ENCODE measurements around the gene FRMPD4. TPM values are rescaled to one million over a fixed set of nuclear protein-coding genes. Genes with fewer than 3 reads are reported as not detected.

Gene FRMPD4
- total and polyA plus RNA-seq, 2 donors (not counting 1 experiment from before 2014, with no cell fraction given) = 0.50 to 1.5 TPM

DNA sequence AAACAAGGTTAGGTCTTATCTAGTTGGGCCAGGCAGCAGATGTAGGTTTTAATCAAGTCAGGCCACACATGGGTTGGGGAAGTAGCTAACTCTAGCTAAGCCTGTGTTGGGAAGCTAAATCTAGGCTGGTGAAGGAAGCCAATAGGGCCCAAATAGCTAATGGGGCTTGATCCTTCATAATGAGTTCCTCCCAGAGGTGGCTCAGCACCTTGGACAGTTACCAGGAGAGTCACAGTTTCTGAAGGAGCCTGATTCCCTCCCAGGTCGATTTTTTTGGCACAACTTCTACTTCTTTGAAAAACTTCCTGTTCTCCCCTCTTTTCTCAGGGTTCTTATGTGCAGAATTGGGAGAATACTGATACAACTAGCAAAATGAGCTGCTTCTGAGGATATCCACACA lies 410.5 kb downstream of the FRMPD4 start:
- Histone ChIP-seq H3K36me3 (ENCODE audit: control insufficient read depth, insufficient read depth, low read length) (no peaks in the 10 kb centered on the region), H3K79me2 (ENCODE audit: control insufficient read depth, insufficient read depth, low read length) (no peaks in the 10 kb centered on the region), H3K27ac (ENCODE audit: insufficient read depth, low read length) (no peak overlapping the region), H2AFZ (ENCODE audit: low read length) (no peak overlapping the region), H3K4me3 (replicated peaks in 1 of 4; ENCODE audit: control extremely low read depth in 1 of 4, insufficient read depth in 1 of 4, low read depth in 3 of 4, low read length in 4 of 4) (no peak overlapping the region), H3K27me3 (ENCODE audit: control insufficient read depth, insufficient read depth, low read length) (no peaks in the 10 kb centered on the region), H3K9ac (ENCODE audit: insufficient read depth, low read length) (no peak overlapping the region), H3K4me1 (ENCODE audit: control insufficient read depth, extremely low read depth, insufficient read depth, low read length) (no peaks in the 10 kb centered on the region), H3K9me3 (ENCODE audit: control insufficient read depth, insufficient read depth, low read depth, low read length) (no peaks in the 10 kb centered on the region), H4K20me1 (ENCODE audit: control insufficient read depth, extremely low read depth, insufficient read depth, low read length) (no peaks in the 10 kb centered on the region), H3K4me2 (ENCODE audit: extremely low read depth, insufficient read depth, low read length) (no peak overlapping the region)
- TF ChIP-seq, protein P1, sequence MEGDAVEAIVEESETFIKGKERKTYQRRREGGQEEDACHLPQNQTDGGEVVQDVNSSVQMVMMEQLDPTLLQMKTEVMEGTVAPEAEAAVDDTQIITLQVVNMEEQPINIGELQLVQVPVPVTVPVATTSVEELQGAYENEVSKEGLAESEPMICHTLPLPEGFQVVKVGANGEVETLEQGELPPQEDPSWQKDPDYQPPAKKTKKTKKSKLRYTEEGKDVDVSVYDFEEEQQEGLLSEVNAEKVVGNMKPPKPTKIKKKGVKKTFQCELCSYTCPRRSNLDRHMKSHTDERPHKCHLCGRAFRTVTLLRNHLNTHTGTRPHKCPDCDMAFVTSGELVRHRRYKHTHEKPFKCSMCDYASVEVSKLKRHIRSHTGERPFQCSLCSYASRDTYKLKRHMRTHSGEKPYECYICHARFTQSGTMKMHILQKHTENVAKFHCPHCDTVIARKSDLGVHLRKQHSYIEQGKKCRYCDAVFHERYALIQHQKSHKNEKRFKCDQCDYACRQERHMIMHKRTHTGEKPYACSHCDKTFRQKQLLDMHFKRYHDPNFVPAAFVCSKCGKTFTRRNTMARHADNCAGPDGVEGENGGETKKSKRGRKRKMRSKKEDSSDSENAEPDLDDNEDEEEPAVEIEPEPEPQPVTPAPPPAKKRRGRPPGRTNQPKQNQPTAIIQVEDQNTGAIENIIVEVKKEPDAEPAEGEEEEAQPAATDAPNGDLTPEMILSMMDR (conservative IDR thresholded peaks at IDR 0.05 in 1 of 2, IDR thresholded peaks at IDR 0.05 in 1 of 2; ENCODE audit: low read depth in 1 of 2, low read length in 2 of 2) = no peak
- no peak for TF ChIP-seq EZH2 (IDR thresholded peaks at IDR 0.05; ENCODE audit: low read length, missing control alignments)
- DNase-seq (ENCODE audit: low read depth in 2 of 2) = peak; percentile 11 to 12

- TF ChIP-seq, protein P1 (conservative IDR thresholded peaks at IDR 0.05 in 1 of 2, IDR thresholded peaks at IDR 0.05 in 1 of 2; ENCODE audit: low read depth in 1 of 2, low read length in 2 of 2) = no peak
- TF ChIP-seq EZH2 (IDR thresholded peaks at IDR 0.05; ENCODE audit: low read length, missing control alignments) = no peak
- Histone ChIP-seq H3K9ac (ENCODE audit: insufficient read depth, low read length) (no peak overlapping the region), H3K4me3 (replicated peaks in 1 of 4; ENCODE audit: control extremely low read depth in 1 of 4, insufficient read depth in 1 of 4, low read depth in 3 of 4, low read length in 4 of 4) (no peak overlapping the region), H2AFZ (ENCODE audit: low read length) (no peak overlapping the region), H3K4me2 (ENCODE audit: extremely low read depth, insufficient read depth, low read length) (no peak overlapping the region), H3K36me3 (ENCODE audit: control insufficient read depth, insufficient read depth, low read length) (no peaks in the 10 kb centered on the region), H3K27me3 (ENCODE audit: control insufficient read depth, insufficient read depth, low read length) (no peaks in the 10 kb centered on the region), H4K20me1 (ENCODE audit: control insufficient read depth, extremely low read depth, insufficient read depth, low read length) (no peaks in the 10 kb centered on the region), H3K27ac (ENCODE audit: insufficient read depth, low read length) (no peak overlapping the region), H3K4me1 (ENCODE audit: control insufficient read depth, extremely low read depth, insufficient read depth, low read length) (no peaks in the 10 kb centered on the region), H3K9me3 (ENCODE audit: control insufficient read depth, insufficient read depth, low read depth, low read length) (no peaks in the 10 kb centered on the region), H3K79me2 (ENCODE audit: control insufficient read depth, insufficient read depth, low read length) (no peaks in the 10 kb centered on the region)
- DNase-seq (ENCODE audit: low read depth in 2 of 2) = no peak
Observed at GRCh38 chrX:12554206-12554605, 415.9 kb downstream of the FRMPD4 start.

GRCh38 chrX:12563121-12563520 lies 424.8 kb downstream of the FRMPD4 start:
- H3K4me1 ChIP-seq (ENCODE audit: control insufficient read depth, extremely low read depth, insufficient read depth, low read length) = no peaks in the 10 kb centered on the region
- H4K20me1 ChIP-seq (ENCODE audit: control insufficient read depth, extremely low read depth, insufficient read depth, low read length) = no peaks in the 10 kb centered on the region
- H3K36me3 ChIP-seq (ENCODE audit: control insufficient read depth, insufficient read depth, low read length) = no peaks in the 10 kb centered on the region
- H3K4me2 ChIP-seq (ENCODE audit: extremely low read depth, insufficient read depth, low read length) = no peak overlapping the region
- no peaks in the 10 kb centered on the region for H3K27me3 ChIP-seq (ENCODE audit: control insufficient read depth, insufficient read depth, low read length)
- H3K4me3 ChIP-seq (replicated peaks in 1 of 4; ENCODE audit: control extremely low read depth in 1 of 4, insufficient read depth in 1 of 4, low read depth in 3 of 4, low read length in 4 of 4) = no peak overlapping the region
- H3K79me2 ChIP-seq (ENCODE audit: control insufficient read depth, insufficient read depth, low read length) = no peaks in the 10 kb centered on the region
- no peak overlapping the region for H3K9ac ChIP-seq (ENCODE audit: insufficient read depth, low read length)
- TF ChIP-seq, protein P1 (conservative IDR thresholded peaks at IDR 0.05 in 1 of 2, IDR thresholded peaks at IDR 0.05 in 1 of 2; ENCODE audit: low read depth in 1 of 2, low read length in 2 of 2) = no peak
- TF ChIP-seq EZH2 (IDR thresholded peaks at IDR 0.05; ENCODE audit: low read length, missing control alignments) = no peak
- H3K27ac ChIP-seq (ENCODE audit: insufficient read depth, low read length) = no peak overlapping the region
- peak; percentile 14 to 49 for DNase-seq (ENCODE audit: low read depth in 2 of 2)
- H2AFZ ChIP-seq (ENCODE audit: low read length) = no peak overlapping the region
- no peaks in the 10 kb centered on the region for H3K9me3 ChIP-seq (ENCODE audit: control insufficient read depth, insufficient read depth, low read depth, low read length)
